ENCODE measurements around the gene COPS6.
"Not testable (repeated sequence)": the region's sequence is repeated elsewhere in the genome, so short reads cannot be mapped to it uniquely, and the experiment has no call there.

Gene COPS6

GRCh38 chr7:100128637-100128963 is 39.8 kb downstream of the COPS6 start:
- peaks cover 16% of the 10 kb centered on the region for H3K27me3 ChIP-seq
- H3K4me1 ChIP-seq (ENCODE audit: control insufficient read depth in 1 of 2, insufficient read depth in 1 of 2, low read depth in 1 of 2, low read length in 1 of 2) = peaks cover 41 to 47% of the 10 kb centered on the region in 2 experiments
- no peak overlapping the region for H3K27ac ChIP-seq
- no peak overlapping the region for H3K4me3 ChIP-seq (ENCODE audit: low read depth in 1 of 2, low read length in 1 of 2)
- TF ChIP-seq CTCF (IDR thresholded peaks at IDR 0.05) = no peak
- no peaks in the 10 kb centered on the region for H3K36me3 ChIP-seq
- H3K9me3 ChIP-seq = no peaks in the 10 kb centered on the region

- H3K27ac ChIP-seq; H3K9me3 ChIP-seq; H3K36me3 ChIP-seq; H3K4me3 ChIP-seq (ENCODE audit: low read depth in 1 of 2, low read length in 1 of 2): not testable (repeated sequence)
- Histone ChIP-seq H3K4me1 (ENCODE audit: control insufficient read depth in 1 of 2, insufficient read depth in 1 of 2, low read depth in 1 of 2, low read length in 1 of 2) (peaks cover 29 to 35% of the 10 kb centered on the region in 2 experiments), H3K27me3 (peaks cover 16% of the 10 kb centered on the region)
Observed at GRCh38 chr7:100130220-100130607, 41.4 kb downstream of the COPS6 start.

- Histone ChIP-seq H3K4me3 (ENCODE audit: low read depth in 1 of 2, low read length in 1 of 2) (peak overlapping the region in 1 of 2 experiments; percentile 15), H3K36me3 (no peaks in the 10 kb centered on the region), H3K9me3 (no peaks in the 10 kb centered on the region), H3K4me1 (ENCODE audit: control insufficient read depth in 1 of 2, insufficient read depth in 1 of 2, low read depth in 1 of 2, low read length in 1 of 2) (peaks cover 23 to 29% of the 10 kb centered on the region in 2 experiments), H3K27ac (no peak overlapping the region), H3K27me3 (peaks cover 16% of the 10 kb centered on the region)
- TF ChIP-seq CTCF (IDR thresholded peaks at IDR 0.05) = peak; percentile 90
Observed at GRCh38 chr7:100130608-100131453, 42.1 kb downstream of the COPS6 start.

GRCh38 chr7:100132126-100132525 is 43.4 kb downstream of the COPS6 start:
- H3K36me3 ChIP-seq = no peaks in the 10 kb centered on the region
- peaks cover 17 to 20% of the 10 kb centered on the region in 2 experiments for H3K4me1 ChIP-seq (ENCODE audit: control insufficient read depth in 1 of 2, insufficient read depth in 1 of 2, low read depth in 1 of 2, low read length in 1 of 2)
- H3K27ac ChIP-seq = no peak overlapping the region
- H3K4me3 ChIP-seq (ENCODE audit: low read depth in 1 of 2, low read length in 1 of 2) = no peak overlapping the region
- peaks cover 16% of the 10 kb centered on the region for H3K27me3 ChIP-seq
- TF ChIP-seq CTCF (IDR thresholded peaks at IDR 0.05) = no peak
- no peaks in the 10 kb centered on the region for H3K9me3 ChIP-seq

- TF ChIP-seq CTCF (IDR thresholded peaks at IDR 0.05) = peak; percentile 96
- H3K4me3 ChIP-seq (ENCODE audit: low read depth in 1 of 2, low read length in 1 of 2) = no peak overlapping the region
- H3K9me3 ChIP-seq = no peaks in the 10 kb centered on the region
- H3K27ac ChIP-seq = no peak overlapping the region
- H3K4me1 ChIP-seq (ENCODE audit: control insufficient read depth in 1 of 2, insufficient read depth in 1 of 2, low read depth in 1 of 2, low read length in 1 of 2) = peaks cover 17% of the 10 kb centered on the region in 2 experiments
- H3K27me3 ChIP-seq = peaks cover 16% of the 10 kb centered on the region
- H3K36me3 ChIP-seq = no peaks in the 10 kb centered on the region
Observed at GRCh38 chr7:100132697-100133151, 44.0 kb downstream of the COPS6 start.

All from neutrophil (primary cell).